ENCODE results near the gene COA1.
A peak's percentile ranks its signal among the peaks of the same experiment; 100 is the strongest.
"Not testable (repeated sequence)": the region's sequence is repeated elsewhere in the genome, so short reads cannot be mapped to it uniquely, and the experiment has no call there.

COA1 gene, protein sequence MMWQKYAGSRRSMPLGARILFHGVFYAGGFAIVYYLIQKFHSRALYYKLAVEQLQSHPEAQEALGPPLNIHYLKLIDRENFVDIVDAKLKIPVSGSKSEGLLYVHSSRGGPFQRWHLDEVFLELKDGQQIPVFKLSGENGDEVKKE

DNA sequence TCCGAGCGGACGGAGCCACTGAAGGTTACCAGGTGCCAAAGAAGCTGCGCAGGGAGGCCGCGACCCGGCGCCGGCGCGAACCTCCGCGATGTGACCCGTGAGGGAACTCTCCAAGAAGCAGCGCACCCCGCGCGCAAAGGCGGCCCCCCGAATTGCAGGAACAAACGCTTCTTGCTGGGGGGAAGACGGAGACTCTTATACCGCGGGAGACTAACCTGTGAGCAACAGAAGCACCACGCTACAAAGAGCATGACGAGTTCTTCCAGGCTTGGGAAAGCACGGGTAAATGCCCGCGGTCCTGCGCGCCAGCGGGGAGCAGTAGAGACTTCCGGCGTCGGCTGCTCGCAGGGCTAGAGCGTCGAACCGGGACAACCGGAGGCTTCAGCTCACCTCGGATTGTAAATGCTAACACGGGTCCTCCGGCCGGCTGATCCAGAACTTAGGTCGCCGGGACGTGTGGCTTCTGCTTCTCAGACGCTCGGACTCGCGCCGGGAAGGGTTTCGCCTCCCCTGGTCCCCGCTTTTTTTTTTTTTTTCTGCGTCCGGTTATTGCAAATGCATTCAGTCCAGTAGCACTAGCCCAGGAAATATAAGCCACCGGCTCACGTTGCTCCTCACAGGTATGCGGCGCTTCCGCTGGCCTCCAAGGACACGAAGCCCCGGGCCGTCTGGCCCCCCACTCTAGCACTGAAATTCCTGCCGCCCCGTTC is at the start of gene COA1:
TSS of gene COA1 (minus strand) at position 310 of the 710 bp plus-strand sequence. CDS start 80,909 bp downstream, outside the sequence.
- peak; percentile 79 for DNase-seq

DNA sequence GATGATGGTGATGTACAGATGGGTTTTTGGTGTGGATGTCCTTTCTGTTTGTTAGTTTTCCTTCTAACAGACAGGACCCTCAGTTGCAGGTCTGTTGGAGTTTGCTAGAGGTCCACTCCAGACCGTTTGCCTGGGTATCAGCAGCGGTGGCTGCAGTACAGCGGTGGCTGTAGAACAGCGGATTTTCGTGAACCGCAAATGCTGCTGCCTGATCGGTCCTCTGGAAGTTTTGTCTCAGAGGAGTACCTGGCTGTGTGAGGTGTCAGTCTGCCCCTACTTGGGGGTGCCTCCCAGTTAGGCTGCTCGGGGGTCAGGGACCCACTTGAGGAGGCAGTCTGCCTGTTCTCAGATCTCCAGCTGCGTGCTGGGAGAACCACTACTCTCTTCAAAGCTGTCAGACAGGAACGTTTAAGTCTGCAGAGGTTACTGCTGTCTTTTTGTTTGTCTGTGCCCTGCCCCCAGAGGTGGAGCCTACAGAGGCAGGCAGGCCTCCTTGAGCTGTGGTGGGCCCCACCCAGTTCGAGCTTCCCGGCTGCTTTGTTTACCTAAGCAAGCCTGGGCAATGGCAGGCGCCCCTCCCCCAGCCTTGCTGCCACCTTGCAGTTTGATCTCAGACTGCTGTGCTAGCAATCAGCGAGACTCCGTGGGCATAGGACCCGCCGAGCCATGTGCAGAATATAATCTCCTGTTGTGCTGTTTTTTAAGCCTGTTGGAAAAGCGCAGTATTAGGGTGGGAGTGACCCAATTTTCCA is 49.1 kb upstream of the COA1 start:
- not testable (repeated sequence) for DNase-seq

DNA sequence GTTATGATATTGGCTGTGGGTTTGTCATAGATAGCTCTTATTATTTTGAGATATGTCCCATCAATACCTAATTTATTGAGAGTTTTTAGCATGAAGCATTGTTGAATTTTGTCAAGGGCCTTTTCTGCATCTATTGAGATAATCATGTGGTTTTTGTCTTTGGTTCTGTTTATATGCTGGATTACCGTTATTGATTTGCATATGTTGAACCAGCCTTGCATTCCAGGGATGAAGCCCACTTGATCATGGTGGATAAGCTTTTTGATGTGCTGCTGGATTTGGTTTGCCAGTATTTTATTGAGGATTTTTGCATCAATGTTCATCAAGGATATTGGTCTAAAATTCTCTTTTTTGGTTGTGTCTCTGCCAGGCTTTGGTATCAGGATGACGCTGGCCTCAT is 45.9 kb upstream of the COA1 start:
- not testable (repeated sequence) for DNase-seq

DNA sequence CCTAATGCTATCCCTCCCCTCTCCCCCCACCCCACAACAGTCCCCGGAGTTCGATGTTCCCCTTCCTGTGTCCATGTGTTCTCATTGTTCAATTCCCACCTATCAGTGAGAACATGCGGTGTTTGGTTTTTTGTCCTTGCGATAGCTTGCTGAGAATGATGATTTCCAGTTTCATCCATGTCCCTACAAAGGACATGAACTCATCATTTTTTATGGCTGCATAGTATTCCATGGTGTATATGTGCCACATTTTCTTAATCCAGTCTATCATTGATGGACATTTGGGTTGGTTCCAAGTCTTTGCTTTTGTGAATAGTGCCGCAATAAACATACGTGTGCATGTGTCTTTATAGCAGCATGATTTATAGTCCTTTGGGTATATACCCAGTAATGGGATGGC is 43.9 kb upstream of the COA1 start:
- DNase-seq, result not testable (repeated sequence)

DNA sequence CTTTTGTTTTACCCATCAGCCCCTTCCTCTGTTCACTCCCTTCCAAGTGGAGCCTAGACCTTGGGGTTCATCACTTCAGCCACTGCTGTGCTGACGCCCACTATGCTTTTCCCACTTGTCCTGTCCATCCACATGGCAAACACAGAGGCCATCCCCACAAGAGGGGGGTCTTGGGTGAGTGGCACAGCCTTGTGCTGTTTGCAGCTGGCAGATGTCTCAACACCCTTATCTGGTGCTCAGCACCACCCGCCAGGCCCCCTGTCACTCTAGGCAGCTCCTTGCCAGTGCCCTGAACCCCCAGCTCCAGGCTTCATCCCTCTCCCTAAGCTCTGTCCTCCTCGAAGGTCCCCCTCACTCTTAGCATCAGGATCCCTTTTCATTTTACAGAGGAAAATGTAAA is 42.2 kb upstream of the COA1 start:
- DNase-seq, result no peak

DNA sequence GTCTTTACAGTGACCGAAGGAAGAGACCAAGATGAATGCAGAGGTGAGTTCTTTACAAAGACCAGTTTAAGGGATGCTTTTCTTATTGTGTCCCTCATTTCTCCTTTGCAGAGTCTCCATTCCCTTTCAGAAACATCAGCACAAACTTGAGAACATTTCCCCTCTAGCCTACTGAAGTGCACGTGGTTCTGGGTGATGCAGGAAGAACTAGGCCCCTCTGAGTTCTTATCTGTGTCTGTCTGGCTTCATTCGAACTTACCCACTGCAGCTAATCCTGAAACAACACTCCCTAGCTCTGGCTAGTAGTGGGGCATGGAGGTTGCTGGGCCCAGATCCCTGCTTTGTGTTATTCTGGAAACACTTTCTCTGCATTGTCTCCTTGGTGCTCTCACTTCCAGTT is 41.8 kb upstream of the COA1 start:
- DNase-seq, result no peak

DNA sequence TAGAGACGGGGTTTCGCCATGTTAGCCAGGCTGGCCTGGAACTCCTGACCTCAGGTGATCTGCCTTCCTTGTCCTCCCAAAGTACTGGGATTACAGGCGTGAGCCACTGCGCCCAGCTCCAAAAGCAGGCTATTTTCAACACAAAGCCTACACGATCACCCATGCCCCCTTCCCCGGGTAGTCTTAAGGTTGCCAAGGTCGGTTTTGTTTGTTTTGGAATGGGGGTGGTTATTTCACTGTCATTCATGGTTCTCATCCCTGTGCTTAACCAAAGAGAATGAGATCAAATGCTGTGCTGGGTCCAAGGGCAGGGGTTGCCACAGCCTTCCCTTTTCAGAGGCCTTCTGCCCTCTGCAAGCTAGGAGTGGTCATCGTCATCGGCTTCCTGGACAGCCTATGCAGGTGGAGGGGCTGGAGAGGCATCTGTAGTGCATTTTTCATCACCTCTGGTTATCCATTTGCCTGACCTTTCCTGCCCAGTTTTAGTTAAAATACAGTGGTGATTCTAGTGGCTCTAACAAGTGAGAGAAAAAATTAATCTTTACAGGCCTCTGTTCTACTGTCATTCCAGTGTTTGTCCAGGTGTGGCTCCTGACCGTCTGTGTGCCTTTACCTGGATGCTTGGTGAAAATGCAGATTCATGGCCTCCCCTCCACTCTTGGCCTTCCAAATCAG is 40.6 kb upstream of the COA1 start:
- no peak for DNase-seq

DNA sequence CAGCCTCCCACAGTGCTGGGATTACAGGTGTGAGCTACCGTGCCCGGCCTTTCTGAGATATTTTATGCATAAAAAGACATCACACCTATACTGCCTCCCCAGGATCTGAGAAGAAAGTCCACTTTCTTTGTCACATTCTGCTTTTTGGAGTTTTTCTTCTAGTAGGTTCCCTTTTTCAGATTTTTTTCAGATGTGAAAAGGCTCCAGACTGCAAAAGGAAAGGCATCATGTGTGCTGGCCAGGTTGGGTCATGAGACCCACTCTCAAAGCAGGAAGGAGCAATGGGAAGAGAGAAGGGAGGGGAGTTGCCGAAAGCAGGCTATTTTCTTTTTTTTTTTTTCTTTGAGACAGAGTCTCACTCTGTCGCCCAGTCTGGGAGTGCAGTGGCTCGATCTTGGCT is 40.0 kb upstream of the COA1 start:
- no peak for DNase-seq

DNA sequence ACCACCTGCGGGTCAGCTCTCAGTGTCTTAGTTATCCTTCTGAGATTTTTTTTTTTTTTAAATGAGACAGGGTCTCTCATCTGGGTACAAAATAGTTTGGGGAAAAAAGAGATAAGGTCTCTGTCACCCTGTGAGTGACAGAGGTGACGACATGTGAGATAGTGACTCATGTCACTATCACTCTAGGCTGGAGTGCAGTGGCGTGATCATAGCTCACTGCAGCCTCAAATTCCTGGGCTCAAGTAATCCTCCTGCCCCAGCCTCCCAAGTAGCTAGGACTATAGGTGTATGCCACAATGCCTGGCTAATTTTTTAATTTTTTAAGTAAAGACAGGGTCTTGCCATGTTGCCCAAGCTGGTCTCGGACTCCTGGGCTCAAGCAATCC is 39.6 kb upstream of the COA1 start:
- DNase-seq, result no peak

DNA sequence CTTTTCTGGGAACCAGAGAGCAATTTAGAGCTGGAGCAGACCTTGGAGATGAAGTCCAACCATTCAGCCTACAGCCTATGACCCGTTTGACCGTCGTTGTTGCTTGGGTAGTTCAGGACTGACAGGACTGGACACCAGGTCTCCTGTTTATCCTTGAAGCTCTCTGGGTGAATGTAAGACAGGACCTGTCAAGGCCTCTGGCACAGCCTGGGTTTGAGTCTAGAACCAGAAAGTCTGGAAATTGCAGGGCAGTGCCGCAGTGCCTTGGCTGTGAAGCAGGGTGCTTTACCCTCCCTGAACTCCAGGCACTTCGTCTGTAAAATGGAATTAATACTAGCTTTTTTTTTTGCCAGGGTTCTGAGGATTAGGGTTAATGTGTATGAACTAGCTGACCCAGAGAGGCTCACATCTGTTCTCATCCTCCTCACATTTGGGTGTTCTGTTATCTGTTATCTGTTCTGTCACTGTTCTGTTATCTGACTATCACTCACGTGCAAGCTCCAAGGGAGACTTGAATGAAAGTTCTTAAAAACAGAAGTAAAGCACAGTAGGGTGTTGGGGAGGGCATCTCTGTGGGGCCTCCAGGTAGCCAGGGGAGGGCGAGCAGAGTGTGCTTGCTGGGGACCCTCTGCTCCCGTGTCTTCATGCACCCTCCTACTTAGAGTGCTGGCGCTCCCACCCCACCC is 39.0 kb upstream of the COA1 start:
- DNase-seq, result no peak

DNA sequence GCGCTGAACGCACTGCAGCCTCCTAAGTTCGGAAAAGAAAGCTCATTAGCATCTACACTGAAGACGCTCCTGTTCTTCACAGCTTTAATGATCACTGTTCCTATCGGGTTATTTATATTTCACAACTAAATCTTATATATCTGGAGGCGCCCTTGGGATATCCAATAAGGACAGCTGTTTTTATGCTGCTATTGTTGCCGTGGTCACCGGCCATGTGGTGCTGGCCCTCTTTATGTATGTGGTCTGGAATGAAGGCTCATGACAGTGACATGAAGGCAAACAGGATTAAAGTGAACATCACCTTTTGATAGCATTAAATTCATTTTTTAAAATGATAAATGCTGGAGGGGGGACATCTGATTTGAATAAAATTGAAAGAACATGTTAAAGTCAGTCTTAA is 38.0 kb upstream of the COA1 start:
- DNase-seq, result no peak

DNA sequence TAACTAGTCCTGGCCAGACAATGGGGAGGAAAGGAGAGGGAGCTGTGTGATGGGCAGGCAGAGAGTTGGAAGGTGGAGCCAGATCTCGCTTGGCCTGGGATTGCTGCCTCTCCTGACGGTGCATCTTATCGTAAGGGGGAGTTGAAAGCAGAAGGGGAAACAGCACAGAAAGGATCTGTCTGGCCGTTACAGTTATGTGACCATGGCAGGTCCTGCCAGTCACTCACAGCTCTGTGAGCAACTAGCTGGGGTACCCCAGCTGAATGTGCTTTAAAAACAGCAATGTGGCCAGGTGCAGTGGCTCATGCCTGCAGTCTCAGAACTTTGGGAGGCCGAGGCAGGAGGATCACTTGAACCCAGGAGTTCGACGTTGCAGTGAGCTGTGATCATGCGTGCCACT is 37.2 kb upstream of the COA1 start:
- DNase-seq, result no peak

DNA sequence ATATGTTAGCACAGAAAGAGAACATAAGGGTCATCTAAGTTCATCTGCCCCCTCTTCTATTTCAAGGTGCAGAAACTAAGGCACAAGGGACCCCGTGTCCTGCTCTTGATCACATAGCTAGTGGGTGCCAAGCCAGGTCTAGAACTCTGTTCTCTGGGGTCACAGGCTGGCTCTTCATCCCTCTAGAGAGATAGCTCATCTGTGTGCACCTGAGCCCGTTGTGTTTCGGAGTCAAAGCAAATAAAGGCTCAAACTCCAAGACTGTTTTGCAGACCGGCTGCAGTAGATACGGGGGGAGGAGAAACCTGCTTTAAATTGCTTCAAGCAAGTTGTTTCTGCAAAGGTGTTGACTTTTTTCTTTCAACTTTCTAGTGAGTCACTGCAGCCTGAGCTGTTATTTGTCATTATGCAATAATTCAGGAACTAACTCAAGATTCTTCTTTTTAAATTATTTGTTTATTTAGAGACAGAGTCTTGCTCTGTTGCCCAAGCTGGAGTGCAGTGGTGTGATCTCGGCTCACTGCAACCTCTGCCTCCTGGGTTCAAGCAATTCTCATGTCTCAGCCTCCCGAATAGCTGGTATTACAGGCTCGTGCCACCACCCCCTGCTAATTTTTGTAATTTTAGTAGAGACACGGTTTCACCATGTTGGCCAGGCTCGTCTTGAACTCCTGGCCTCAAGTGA is 35.6 kb upstream of the COA1 start:
- no peak for DNase-seq

DNA sequence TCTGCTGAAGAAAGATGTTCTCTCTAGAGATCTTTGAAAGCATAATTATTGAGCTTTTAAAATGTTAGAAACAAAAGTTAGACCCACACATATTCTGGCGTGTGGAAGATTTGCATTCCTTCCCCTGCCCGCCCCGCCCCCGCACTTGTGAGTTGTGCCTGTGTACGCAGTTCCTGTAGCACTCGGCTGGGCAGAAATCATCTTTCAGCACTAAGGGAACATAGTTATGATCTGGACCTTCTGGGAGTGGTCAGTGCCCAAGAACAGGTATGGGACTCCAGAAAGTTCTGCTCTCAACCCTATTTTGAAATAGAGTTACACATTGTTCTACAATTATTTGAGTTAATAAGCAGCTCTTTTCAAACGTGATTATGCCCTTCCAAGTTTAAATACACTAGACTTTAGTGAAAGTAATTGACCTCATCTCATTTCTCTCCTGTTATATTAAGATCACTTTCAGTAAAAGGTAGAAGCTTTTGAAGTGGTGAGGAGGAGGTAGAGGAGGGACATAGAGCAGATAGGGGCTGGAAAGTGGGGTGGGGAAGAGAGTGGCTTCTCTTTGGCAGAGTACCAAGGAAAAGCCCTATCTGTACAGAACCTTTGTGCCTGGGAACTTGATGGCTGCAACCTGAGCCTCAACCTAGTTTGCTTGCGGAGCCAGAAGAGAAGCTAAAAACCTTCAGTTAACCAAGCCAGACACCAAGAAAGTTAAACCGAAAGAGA is 34.9 kb upstream of the COA1 start:
- DNase-seq, result no peak

DNA sequence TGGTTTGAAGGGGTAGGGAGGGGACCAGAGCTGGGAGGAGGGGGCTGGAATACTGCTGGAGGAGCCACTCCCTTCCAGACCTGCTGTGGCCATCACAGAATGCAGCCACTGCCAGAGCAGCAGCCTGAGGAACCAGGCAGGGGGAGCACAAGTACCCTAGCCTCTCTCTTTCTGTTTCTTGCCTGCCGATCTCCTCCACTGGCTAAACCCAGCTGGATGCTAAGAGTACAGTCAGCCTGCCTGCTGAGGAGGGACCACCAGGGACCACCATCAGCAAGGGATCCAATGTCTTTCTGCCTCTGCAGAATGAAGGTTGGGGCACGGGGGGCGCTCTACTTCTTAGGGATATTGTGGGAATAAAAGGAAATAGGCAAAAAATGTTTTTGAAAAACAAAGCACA is 33.9 kb upstream of the COA1 start:
- no peak for DNase-seq

DNA sequence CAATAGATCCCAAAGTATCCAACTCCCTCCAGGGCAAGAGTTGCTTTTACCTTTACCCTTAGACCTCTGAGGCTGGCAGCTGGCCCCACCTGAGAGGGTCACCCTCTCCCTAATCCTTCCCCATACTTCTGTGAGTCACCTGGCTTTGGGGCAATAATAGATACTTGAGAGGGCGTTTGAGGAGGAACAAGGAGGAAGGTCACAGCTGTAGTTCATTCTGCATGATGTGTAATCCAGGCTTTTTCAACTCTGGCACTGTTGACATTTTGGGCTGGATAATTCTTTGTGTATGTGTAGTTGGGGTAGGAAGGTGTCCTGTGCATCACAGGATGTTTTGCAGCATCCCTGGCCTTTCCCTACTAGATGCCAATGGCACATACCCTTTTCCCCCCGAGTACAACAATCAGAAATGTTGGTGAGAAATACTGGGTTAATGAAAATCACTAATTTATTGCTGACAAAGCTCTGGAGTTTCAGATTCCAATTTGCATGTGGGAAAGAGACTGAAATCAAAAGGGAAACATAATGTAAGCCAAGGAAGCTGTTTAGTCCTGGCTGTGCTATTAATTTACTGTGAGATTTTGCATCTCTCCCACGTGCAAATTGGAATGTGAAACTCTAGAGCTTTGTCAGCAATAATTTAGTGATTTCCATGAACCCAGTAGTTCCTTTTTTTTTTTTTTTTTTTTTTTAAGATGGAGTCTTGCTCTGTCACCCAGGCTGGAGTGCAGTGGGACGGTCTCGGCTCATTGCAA is 32.8 kb upstream of the COA1 start:
- no peak for DNase-seq

DNA sequence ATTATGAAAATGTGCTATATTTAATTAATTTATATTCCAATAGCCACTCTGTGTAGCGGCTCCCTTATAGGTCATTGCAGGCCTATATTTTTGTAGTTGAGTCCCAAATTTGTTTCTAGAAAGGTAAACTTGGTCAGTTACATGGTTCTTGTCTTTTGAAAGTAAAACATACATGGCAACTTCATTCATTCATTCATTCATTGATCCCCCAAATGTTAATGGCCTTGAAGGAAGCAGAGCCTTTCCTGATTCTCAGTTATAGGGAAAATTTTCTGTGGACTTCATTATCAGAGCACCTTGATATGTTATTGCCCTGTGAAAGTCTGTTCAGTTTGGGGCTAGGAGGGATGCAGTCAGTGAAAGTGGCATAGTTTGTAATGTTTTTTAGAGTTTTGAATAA is 32.1 kb upstream of the COA1 start:
- DNase-seq, result no peak

DNA sequence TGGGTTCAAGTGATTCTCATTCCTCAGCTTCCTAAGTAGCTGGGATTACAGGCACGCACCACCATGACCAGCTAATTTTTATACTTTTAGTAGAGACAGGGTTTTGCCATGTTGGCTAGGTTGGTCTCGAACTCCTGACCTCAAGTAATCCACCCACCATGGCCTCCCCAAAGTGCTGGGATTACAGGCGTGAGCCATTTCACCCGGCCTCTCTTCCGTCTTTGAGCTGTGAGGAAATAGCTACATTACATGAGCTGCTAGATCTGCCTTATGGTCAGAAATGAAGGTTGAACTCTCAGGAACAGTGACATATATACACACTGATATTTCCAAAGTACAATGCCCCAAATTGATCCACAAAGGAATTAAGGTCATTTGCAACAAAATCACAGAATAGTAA is 31.5 kb upstream of the COA1 start:
- no peak for DNase-seq

DNA sequence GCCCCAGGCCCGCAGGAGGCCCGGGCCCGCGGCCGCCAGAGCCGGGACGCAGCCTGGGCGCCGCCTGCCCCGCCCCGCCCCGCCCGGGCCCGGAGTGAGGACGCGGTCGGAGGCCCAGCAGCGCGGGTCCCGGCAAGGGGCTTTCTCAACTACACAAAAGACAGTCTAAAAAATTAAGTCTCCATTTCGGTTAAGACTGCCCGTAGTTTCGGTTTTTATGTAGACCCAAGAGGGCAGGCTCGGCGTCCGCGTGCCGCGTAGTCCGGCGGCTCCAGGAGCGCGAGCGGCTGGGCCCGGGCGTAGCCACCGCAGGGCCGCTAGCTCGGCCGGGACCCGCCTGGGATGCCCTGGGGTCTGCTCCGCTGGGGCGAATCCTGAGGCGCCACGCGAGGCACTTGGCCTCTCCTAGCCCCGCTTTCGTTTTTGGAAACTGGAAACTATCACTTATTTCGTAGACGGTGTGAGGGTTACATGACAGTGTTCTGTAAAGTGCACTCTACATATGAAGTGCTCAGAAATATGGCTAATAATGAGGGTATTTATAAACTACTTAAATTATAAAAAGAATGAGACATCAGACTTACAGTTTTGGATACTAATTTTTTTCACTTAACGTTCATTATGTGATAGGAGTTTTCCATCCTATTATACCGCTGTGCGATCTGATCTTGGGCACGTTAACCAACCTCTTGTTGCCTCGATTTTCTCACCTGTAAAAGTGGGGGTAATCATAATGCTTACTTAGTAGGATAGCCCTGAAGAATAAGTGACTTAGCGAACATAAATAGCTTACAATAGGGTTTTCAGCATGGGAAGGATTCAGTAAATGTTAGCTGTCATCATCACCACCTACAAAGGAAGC is 29.7 kb upstream of the COA1 start:
- no peak for DNase-seq
